ENCODE data around the gene SAAL1.
"Not testable (repeated sequence)": the region's sequence is repeated elsewhere in the genome, so short reads cannot be mapped to it uniquely, and the experiment has no call there.

SAAL1 gene, protein sequence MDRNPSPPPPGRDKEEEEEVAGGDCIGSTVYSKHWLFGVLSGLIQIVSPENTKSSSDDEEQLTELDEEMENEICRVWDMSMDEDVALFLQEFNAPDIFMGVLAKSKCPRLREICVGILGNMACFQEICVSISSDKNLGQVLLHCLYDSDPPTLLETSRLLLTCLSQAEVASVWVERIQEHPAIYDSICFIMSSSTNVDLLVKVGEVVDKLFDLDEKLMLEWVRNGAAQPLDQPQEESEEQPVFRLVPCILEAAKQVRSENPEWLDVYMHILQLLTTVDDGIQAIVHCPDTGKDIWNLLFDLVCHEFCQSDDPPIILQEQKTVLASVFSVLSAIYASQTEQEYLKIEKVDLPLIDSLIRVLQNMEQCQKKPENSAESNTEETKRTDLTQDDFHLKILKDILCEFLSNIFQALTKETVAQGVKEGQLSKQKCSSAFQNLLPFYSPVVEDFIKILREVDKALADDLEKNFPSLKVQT
- total RNA-seq: 4.9 to 15.8 (median 9.8) reads per million in 17 experiments

DNA sequence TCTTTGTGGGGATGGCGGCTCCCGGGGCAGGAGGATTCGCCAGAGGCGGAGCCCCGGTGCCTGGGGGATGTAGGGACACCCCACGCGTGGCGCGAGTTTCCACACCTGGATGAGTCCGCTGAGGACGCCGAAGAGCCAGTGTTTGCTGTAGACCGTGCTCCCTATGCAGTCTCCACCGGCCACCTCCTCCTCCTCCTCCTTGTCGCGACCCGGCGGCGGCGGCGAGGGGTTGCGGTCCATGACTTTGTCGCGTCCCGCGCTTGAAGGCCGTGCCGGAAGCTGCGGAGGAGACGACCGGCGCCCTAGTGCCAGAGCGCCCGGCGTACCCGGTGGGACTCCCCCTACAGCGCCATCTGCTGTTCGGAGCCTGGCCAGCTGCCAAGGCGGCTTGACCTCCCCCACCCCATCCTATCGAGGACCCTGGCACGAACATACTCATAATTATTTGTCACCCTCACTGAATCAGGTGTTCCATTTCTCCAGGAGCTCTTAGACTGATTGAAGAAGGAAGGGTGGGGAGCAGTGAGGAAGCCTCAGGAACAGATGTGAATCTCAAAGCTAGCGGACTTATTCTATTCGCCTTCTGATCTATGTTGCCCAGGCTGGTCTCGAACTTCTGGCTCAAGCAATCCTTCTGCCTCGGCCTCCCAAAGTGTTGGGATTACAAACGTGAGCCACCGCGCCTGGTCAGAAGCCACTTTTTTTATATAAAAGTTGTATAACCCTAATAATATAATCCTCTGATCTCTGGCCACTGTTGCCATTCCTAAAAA lies at the start of gene SAAL1:
TSS of gene SAAL1 (minus strand) at position 281 of the 773 bp plus-strand sequence. CDS start at position 240, 41 bp downstream.
- peak; percentile 89 to 95 (median 92) for DNase-seq

DNA sequence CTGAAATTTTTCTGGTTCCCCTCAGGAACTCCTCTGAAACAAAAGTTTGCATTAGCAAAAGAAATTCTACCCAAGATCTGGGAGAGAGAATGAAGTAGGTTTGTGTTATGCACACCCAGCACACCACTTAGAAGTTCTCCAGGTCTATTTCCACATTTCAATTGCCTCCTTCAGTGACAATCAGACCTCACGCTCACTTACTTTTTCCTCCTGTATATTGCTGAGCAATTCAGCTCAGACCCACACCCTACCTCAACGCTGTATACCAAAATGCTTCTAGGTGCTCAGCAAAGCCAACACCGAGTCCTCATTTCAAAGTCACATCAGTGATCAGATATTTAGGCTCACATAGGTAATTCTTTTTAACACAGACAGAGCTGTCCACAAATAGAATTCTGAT lies 45.7 kb upstream of the SAAL1 start:
- DNase-seq: no peak

DNA sequence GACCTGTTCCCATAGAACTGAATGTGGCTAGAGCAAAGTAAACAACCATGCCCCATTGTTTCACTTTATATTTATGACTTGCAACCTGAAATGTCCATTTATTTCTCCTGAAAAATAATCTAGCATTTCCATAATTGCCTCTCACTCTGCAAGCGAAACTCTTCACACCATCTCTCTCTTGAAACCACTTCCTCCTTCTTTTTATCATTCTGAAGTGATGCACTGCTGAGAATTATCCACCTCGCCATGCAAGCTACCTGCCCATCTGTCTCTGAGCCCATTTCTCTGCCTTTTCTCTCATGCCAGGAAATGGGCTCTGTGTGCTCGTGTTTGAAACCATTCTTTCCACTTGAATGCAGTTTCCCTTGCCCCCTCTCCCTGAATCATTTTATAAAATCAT lies 40.0 kb upstream of the SAAL1 start:
- no peak for DNase-seq

DNA sequence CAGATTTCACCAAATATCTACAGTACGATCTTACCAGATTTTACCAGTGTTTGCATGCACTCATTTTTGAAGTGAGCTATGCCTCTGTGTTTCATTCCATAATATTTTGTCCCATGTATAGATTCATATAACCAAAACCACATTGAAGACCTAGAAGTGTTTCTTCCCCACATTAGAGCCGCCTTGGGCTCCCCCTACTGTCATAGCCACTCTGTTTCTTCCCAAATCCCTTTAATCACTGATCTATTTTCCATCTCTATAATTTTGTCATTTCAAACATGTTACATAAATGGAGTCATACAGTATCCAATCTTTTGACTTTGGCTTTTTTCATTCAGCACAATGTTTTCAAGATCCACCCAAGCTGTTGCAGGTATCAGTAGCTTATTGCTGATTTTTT lies 39.1 kb upstream of the SAAL1 start:
- DNase-seq: peak in 2 of 4 experiments; percentile 3 to 12

DNA sequence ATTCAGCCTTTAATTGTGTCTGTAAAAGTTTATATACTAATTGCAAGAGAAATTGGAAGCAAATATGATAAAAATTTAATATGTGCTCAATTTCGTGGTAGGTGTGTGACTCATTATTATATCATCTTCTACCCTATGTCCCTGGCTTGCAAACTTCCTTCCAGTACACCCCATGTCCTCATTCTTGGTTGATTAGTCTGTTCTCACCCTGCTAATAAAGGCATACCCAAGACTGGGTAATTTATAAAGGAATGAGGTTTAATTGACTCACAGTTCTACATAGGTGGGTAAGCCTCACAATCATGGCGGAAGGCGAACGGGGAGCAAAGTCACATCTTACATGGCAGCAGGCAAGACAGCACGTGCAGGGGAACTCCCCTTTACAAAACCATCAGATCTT lies 38.4 kb upstream of the SAAL1 start:
- no peak for DNase-seq

DNA sequence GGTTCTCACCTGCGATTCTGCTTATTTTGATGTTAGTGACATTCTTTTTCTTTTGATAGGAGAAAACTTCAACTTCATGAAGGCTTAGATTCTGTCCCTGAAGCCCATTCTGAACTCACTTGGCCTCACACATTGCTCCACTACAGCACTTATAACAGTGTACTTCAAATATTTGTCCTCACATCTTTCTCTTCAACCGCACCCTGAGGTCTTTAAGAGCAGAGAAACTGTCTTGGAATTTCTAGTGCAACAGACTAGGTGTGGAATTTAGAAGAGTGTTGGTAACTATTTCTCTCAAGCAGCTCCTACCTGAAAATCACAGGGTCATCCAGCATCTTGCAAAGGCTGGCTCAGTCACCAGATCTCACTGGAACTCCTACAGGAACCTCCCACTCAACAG lies 34.3 kb upstream of the SAAL1 start:
- DNase-seq: no peak

DNA sequence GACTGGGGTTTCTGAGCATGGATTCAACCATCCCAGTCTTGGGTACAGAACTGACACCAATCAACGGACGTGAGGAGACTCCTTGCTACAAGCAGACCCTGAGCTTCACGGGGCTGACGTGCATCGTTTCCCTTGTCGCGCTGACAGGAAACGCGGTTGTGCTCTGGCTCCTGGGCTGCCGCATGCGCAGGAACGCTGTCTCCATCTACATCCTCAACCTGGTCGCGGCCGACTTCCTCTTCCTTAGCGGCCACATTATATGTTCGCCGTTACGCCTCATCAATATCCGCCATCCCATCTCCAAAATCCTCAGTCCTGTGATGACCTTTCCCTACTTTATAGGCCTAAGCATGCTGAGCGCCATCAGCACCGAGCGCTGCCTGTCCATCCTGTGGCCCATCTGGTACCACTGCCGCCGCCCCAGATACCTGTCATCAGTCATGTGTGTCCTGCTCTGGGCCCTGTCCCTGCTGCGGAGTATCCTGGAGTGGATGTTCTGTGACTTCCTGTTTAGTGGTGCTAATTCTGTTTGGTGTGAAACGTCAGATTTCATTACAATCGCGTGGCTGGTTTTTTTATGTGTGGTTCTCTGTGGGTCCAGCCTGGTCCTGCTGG lies 31.4 kb upstream of the SAAL1 start:
- no peak for DNase-seq

DNA sequence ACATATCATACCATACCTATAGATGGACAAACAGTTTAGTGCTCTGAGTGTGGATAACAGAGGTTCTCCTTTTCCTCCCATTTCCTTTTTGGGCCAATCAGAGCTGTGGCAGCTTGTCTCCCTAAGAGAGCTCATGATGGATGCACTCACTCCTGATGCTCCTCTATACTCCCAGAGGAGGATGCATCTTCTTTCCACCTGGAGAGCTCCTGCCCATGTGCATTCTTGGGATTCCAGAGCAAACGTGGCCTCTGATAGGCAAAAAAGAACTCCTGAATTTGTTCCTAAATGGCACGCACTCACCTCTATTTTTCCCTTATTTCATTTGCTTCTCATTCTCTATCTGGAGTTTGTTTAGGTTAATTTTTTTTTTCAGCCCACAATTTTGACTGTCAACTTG lies 29.4 kb upstream of the SAAL1 start:
- no peak for DNase-seq

DNA sequence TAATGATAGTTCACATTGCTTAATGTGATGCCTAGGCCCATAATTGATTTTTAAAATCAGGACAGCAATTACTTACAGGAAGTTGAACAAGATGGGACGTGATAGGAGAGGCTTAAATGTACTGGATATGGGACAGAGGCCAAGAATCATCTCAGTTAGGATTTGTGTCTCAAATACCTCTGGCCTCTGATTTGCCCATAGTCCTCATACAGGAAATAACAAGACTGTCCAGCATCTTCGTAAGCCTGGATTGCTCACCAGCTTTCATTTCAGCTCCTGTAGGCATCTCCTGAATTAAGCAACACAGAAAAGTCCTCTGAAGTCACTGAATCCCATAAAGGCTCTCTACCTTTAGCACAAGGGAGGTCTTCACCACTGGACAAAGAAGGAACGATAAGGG lies 26.5 kb upstream of the SAAL1 start, which contains the start of gene MRGPRX3:
TSS of gene MRGPRX3 (plus strand) at position 231 of the 400 bp plus-strand sequence. CDS start 4,632 bp downstream, outside the sequence.
- DNase-seq: no peak

DNA sequence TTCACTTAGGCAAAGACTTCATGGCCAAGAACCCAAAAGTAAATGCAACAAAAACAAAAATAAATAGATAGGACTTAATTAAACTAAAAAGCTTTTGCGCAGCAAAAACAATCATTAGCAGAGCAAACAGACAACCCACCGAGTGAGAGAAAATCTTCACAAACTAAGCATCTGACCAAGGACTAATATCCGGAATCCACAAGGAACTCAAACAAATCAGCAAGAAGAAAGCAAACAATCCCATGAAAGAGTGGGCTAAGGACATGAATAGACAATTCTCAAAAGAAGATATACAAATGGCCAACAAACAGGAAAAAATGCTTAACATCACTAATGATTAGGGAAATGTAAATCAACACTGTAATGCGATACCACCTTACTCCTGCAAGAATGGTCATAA lies 25.2 kb upstream of the SAAL1 start:
- not testable (repeated sequence) for DNase-seq

DNA sequence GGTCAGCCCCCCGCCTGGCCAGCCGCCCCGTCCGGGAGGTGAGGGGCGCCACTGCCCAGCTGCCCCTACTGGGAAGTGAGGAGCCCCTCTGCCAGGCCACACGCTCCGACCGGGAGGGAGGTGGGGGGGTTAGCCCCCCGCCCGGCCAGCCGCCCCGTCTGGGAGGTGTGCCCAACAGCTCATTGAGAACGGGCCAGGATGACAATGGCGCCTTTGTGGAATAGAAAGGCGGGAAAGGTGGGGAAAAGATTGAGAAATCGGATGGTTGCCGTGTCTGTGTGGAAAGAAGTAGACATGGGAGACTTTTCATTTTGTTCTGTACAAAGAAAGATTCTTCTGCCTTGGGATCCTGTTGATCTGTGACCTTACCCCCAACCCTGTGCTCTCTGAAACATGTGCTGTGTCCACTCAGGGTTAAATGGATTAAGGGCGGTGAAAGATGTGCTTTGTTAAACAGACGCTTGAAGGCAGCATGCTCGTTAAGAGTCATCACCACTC lies 15.5 kb upstream of the SAAL1 start:
- DNase-seq: not testable (repeated sequence)

DNA sequence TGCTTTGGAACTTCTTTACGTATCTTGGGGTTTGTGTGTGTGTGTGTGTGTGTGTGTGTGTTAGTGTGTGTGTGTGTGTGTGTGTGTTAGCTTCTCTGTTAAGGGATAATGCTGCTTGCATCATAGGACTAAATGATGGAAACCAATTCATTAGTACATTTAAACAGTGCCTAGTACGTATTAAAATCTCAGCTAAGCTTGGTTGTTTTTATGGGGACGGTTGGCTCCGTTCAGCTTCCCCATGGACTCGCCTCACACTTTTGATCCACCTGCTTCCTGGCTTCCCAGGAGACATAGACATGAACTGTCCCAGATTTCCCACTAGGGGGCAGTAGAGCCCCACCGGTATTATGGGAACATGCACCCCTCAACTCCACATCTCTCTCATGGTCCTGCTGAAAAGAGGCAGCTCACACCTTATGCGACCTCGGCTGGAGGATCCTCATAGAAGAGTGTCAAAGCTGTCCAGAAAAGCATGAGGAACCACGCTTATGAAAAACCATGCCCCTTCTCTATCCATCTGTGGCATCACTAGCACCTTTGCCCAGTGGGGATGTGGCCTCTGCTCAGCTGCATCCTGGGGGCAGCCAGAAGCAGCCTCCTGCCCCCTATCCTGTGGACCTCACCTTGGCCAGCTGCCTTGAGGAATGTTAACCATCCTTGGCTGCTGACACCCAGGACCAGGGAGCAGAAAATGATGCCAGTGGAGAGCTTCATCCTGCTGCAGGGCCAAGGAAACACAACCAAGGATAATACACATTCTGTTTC lies 9.7 kb upstream of the SAAL1 start:
- peak; percentile 71 to 81 (median 76) for DNase-seq

DNA sequence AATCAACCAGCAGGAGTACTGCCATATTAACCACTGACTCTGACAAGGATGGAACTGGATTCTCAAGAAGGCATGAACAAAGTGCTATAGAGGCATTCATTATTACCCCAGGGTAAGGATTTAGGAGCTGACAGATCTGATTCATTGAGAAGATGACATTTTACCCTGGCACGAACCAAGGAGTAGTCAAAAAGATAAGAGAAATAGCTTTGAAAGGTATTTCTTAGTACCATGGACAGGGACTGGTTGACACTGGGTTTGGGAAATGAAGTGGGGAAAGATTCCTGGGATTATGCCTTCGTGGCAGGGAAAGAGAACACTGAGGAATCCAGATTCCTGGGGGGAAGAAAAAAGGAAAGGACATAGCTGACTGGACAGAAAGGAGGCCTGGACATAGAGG lies 5.1 kb upstream of the SAAL1 start:
- no peak for DNase-seq

DNA sequence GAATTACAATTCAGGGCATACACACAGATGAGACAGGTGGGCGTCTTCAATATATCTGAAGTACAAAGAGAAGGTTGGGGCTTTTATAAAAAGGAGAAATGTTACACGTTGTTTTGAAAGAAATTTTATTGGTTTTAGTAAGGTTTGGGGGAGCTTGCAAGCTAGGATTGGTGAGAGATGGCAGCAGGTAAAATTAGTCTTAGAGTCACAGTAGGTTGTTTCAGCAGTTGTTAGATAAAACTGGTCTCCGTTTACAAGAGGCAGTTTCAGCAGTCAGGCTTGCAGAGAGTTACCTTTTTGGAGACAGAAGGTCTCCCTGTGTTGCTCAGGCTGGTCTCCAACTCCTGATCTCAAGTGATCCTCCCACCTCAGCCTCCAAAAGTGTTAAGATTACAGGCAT lies 2.4 kb upstream of the SAAL1 start:
- DNase-seq: no peak

DNA sequence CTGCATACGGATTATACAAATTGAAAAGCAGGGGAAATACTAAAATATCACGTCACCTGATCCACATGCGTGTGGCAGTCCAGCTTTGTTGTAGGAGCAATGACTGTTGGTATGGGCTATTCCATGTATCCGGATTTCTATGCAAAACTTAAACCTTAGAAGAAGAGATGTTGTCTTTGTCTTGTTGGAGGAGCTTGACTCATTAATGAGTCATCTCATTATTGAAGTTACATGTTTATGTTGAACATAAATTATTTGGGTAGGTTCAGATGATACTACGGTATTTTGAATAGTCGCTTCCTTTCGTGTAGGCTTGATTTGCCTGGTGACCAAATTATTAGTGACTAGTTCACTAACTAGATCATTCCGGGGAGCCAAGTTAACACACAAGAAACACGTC lies 806 bp upstream of the SAAL1 start:
- DNase-seq: no peak

DNA sequence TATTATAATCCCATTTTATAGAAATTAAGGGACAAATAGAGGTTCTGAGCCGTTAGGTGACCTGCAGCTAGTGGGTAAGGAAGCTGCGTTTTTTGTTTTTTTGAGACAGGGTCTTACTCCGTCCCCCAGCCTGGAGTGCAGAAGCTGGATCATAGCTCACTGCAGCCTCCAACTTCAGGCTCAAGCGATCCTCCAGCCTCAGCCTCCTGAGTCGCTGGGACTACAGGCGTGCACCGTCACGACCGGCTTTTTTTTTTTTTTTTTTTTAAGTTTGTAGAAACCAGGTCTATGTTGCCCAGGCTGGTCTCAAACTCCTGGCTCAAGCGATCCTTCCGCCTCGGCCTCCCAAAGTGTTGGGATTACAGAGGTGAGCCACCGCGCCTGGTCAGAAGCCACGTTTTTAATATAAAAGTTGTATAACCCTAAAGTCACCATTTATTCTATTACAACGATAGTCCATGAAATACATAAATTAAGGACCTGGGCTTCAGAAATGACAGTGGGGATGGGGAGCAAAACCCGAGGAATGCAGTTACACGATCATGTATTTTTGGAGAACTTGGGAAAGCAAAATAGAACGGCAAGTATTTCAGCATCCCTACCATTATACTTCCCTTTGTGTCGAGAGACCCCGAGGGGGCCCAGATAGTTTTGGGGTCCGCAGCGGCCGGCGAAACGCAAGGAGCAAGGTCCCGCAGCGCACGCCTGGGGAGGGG lies 638 bp downstream of the SAAL1 start:
- no peak for DNase-seq

DNA sequence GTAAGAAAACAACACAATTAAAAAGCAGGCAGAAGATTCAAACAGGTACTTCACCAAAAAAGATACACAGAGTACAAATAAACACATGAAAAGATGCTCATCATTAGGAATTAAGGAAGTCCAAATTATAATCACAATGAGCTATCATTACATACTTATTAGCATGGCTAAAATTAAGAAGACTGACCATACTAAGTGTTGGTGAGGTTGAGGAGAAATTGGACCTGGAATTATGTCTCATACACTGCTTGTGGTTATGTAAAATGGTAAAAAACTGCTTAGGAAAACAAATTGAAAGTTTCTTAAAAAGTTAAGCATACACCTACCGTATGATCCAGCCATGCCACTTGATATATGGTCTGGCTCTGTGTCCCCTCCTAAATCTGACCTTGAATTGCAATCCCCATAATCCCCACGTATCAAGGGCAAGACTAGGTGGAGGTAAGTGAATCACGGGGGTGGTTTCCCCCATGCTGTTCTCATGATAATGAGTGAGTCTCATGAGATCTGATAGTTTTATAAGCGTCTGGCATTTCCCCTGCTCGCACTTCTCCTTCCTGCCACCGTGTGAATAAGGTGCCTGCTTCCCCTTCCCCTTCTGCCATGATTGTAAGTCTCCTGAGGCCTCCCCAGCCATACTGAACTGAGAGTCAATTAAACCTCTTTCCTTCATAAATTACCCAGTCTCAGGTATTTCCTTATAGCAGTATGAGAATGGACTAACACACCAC lies 4.8 kb downstream of the SAAL1 start:
- DNase-seq: peak; percentile 5 to 26 (median 10)

DNA sequence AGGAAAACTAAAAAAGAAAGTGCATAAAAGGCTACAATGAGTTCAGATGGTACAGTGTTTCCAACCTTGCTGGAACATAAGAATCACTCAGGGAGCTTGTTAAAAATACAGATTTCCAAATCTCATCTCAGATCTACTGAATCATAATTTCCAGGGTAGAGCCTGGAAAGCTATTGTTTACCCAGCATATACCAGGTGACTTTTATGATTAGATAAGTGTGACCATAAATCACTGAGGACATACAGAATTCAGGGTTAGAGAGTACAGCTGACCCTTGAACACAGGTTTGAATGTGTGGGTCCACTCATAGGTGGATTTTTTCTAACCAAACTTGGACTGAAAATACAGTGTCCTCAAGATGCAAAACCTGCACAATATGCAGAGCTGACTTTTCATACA lies 11.9 kb downstream of the SAAL1 start:
- DNase-seq: no peak

DNA sequence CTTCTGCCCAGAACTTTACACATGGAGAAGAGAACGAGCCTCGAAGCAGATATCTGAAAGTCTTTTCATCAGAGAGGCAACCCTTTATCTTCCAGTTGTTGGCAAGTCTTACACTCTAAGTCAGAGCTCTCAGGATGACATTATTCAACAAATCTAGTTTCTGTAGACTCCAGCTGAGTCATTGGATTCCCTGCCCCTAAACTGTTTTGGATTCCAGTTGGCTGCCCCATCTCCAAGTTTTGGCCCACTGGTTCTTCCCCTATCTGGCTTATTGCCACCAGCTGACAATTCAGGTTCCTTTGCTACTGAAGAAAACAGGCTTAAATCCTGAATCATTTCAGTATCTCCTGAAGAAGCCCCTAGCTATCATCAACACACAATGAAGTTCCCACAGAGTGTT lies 14.2 kb downstream of the SAAL1 start:
- DNase-seq: no peak

DNA sequence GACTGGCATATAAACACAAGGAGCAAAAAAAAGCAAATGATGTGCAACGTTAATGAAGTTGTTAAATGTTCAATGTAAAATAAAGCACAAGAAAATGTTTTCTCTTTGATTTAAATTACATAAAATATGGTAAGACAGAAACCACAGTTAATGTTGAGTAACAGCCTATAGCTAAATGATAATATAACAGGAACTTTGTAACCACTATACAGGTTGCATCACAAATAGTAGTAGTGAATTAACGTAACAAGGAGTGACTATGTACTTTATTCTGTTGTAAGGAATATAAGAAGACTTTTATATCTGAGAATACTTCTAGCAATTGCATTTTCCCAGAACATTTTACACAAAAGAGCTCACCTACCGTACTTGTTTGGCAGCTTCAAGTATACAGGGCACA lies 16.9 kb downstream of the SAAL1 start:
- peak in 1 of 4 experiments; percentile 7 for DNase-seq

DNA sequence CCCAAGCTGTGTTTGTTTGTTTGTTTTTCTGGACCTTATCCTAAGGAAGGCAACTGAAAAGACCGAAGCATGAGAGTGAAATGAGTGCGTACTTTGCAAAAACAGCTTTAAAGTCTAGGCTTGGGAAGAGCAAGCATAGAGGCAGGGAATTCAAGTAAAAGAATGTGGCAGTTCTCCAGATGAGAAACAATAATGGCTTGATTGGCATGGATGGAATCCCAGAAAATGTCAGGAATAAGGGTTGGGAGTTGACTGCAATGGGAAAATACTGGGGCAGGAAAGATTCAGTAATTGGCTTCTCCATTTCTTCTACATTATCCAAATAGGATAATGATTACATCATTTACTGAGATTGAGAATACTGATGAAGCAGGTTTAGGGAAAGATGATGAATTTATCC lies 17.5 kb downstream of the SAAL1 start:
- DNase-seq: no peak

All from suppressor macrophage (primary cell).